Stimulated activated CD4-positive, alpha-beta T cell treated with anti-CD3 and anti-CD28 coated beads, Interleukin-15, amount 100 ng/mL, for 48 hours (primary cell): Measurements from ENCODE around the gene ZNF879.

Experiments used
- DNase-seq, 2 donors: peaks; one replicate each; pipeline ENCODE4 v3.0.0-alpha.2; 2020; ENCODE audit warnings: low read depth in 2 of 2

Gene ZNF879

GRCh38 chr5:179023528-179024189 lies at the start of gene ZNF879:
ZNF879 (plus strand) TSS chr5:179023804; CDS start chr5:179025005, 1,201 bp downstream.
- DNase-seq: peak; percentile 89

GRCh38 chr5:178981381-178981780 lies 42.2 kb upstream of the ZNF879 start:
- DNase-seq: no peak

- no peak for DNase-seq
Observed at GRCh38 chr5:178982941-178983340, 40.7 kb upstream of the ZNF879 start.

DNA sequence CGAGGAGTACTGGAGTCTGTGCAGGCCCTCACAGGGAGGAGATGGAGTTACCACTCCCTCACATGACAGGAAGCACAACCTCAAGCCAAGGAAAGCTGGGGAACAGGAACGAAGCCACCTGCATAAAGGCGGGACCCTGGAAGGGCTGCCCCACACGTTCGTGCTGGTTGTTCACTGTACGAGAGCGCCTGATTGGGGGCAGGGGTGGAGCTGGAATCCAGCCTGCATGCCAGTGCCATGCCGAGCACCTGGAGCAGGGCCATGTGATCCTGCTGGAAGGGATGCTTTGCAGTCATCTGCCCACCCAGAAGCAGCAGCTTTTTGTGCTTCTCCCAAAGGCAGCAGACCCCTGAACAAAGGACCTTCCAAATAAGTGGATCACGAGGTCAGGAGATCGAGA lies 39.9 kb upstream of the ZNF879 start:
- DNase-seq: no peak

DNA sequence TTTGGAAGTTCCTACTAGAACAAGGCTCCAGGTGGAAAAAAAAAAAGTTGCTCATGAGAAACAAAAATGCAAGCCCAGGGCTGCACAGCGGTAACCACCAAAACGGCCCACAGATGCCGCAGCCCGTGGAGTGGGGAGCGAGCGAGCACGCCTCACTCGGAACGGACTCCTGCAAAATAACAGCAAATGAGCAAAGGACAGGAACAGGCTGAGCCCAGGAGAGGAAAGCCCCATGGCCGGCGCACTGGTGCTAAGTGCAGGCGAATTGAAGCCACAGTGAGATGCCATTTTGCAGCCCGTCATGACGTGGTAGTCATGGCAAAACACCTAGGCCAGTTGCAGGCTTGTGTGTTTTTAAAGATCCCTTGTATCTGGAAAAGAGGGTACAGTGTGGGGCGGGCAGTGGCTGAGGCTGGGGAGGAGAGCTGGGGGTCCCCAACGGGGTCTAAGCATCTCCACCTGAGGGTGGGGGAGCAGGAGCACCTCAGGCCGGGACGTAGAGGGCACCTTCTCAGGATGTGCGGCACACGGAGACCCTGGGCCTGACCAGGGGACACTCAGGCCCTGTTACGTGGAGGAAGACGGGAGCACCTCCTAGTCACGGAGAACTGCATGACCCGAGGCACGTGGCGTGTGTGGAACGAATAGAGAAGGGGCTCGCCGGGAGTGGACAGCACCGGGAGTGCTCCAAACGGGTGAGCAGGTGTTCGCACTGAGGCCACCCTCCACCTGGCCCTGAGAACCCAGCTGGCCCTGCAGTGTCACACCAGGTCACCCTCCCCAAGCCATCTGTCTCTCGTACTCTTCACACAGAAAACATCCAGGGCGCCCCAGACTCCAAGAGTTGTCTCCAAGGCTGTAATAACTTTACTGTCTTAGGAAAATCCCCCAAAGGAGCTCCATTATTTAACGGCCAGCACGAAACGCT lies 39.2 kb upstream of the ZNF879 start:
- no peak for DNase-seq

- DNase-seq: no peak
Observed at GRCh38 chr5:178986326-178986960, 37.2 kb upstream of the ZNF879 start.

DNA sequence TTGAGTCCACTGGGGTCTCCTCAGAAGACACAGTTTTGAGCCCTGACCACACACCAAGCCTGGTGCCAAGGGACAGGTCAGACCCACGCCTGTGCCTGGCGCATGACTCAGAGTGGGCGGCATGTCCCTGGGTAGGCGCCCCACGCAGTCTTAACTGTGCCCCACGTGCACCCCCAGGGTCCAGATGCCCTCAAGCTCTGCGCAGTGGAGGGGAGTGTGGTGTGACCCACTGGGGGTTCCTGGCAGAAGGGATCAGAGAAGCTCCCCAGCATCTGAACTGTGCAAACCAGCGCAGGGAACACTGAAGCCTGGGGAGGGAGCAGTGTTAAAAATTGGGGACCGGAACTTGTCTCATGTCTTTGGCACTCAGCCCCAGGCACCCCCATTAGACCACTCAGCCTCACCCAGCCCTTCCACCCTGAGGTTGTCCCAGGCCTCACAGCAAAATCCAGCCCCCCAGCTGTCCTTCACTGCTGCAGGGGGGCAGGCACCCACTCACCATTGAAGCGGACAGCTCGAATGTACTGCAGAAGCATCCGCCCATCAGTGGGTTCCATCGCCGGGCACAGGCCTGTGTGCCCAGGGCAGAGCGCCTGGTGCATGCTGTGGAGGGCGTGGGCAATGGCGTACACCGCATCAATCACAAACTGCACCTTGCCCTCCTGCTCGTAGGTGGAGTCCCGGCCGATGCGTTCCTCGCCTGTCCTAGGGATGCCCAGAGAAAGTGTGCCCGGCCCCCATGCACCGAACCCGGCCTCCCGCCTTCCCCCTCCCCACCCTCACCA lies 35.0 kb upstream of the ZNF879 start:
- no peak for DNase-seq

DNA sequence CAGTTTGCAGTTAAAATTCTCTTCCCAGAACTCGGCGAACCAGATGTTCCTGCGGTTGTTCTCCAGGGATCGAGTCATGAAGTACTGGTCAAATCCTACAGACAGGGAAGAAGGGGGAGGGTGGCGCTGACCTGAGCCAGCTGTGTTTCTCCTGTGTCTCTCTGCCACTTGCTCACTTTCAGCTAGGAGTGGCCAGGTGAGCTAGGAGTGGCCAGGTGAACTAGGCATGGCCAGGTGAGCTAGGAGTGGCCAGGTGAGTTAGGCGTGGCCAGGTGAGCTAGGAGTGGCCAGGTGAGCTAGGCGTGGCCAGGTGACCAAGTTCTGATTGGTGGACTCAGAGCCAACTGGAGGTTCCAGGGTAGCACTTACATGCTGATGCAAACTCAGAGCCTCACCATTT lies 34.3 kb upstream of the ZNF879 start:
- DNase-seq: no peak

GRCh38 chr5:178990491-178990890 lies 33.1 kb upstream of the ZNF879 start:
- DNase-seq: no peak

DNA sequence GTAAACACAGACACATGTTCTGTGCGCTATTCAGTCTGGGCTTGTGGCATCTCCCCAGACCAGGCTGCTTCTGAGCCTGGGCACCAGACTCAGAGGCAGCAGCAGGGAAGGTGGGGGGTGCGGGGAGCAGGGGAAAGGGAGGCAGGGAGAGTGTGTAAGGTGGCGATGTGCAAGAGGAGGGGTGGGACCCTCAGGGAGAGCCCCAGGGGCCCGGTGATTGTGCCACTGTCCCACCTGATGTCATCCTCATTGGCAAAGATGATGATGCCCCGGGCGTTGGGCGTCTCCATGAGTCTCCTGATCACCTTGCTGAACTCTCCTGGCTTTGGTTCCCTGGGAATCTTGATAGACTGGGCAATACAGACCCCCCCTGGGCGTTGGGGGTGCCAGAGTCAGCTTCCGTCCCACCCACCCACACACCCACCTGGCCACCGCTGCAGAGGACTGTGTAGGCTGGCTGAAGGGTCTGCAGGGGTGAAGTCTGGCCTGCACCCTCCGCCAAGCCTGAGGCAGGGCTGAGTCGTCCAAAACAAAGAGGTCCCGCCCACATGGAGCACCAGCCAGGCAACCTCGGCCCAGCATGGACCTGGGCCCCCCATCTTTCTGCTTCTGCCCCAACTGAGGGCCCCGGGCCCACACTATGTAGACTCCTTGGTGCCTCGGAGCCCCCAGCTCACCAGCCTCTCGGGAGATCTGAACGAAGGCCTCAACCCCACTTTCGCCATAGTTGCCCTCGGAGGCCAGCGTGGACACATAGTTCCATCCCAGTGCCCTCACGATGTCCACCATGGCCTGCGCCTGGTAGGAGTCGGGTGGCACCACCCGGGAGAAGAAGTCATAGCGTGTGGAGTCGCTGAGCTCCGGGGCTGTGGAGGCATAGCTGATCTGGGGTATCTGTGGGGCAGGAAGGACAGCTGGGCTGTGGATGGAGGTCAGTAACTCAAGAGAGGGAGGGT lies 32.1 kb upstream of the ZNF879 start:
- DNase-seq: no peak

DNA sequence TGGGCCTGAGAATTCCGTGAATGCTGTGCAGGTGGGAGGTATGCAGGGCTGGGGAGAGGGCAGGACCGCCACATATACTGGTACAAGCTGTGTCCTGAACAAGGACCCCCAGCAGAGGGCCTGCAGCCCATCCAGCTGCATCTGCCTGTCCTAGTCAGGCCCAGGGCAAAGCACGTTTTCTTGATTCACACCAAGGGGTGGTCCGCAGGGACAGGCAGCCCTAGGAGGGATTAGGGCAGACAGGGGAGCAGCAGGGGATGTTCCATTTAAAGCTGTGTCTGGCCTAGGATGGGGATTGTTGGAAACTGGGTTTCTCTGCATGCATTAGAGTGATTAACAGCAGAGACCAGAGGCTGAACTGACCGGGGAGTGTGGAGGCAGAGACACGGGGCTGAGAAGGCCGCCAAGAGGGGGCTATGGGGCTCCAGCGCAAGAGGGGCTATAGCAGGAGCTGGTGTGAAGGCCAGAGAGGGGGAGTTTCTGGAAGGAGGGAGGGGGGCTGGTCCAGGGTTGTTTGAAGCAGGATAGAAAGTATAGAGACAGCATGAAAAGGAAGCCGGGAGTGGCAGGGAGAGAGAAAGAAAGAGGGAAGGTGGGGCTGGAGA lies 31.2 kb upstream of the ZNF879 start:
- DNase-seq: no peak

GRCh38 chr5:178993236-178993765 lies 30.3 kb upstream of the ZNF879 start:
- no peak for DNase-seq

GRCh38 chr5:178993955-178994579 lies 29.5 kb upstream of the ZNF879 start:
- DNase-seq: no peak

- DNase-seq: no peak
Observed at GRCh38 chr5:178994580-178995340, 28.8 kb upstream of the ZNF879 start, which contains the start of gene GRM6. GRM6 (minus strand) TSS chr5:178995320; CDS start chr5:178994944, 376 bp downstream.

- DNase-seq: no peak
Observed at GRCh38 chr5:178995341-178995690, 28.3 kb upstream of the ZNF879 start.

DNA sequence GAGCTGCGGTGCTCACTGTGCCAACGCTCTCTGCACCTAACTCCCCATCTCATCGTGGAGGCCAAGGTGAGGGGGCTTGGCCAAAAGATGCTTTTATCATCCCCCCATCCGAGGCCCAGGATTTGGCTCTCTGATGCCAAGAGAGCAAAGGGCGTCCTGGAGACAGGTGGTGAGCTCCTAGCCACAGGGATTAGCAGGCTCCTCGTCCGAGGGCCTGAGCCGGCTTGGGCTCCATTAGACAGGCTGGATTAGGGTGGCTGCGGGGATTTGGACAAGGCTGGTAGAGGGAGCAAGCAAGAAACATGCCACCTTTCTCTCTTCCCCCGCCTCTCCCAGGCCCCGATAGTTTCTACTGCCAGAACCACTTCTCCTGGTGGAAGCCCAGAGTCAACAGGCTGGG lies 27.4 kb upstream of the ZNF879 start:
- DNase-seq: no peak

- no peak for DNase-seq
Observed at GRCh38 chr5:178997191-178997590, 26.4 kb upstream of the ZNF879 start.

DNA sequence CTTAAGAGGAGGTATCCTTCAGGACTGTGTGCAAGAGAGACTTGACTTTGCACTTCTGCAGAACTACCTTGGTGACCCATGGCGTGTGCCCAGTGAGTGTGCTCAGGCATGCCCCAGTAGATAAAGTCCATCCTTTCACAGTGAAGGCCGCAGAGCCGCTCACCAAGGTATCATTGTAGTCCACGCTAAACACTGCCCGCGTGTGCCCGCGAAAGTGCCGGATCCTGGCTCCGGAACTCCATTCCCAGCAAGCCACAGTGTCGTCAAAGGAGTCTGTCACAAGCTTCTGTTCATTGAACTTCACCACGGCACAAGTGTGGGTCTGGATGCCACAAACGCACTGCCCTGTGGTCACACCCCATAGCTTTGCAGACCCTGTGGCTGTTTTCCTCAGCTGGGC lies 25.2 kb upstream of the ZNF879 start:
- DNase-seq: no peak

- no peak for DNase-seq
Observed at GRCh38 chr5:179006564-179006963, 17.0 kb upstream of the ZNF879 start.
